Anterior cingulate cortex (tissue), 58 donors: Measurements from ENCODE around the gene AKIRIN2.
"Not testable (repeated sequence)": the region's sequence is repeated elsewhere in the genome, so short reads cannot be mapped to it uniquely, and the experiment has no call there.

Experiments used
- DNase-seq, 58 donors: peaks; one replicate each; lab custom pipeline; 2025; lab: John Stamatoyannopoulos, UW

Gene AKIRIN2

GRCh38 chr6:87692086-87692485, 9.9 kb downstream of the AKIRIN2 start:
- DNase-seq, result no peak

- no peak for DNase-seq
Measured at GRCh38 chr6:87690441-87690840, 11.6 kb downstream of the AKIRIN2 start.

- not testable (repeated sequence) for DNase-seq
Measured at GRCh38 chr6:87687893-87688292, 14.1 kb downstream of the AKIRIN2 start.

GRCh38 chr6:87687296-87687695, 14.7 kb downstream of the AKIRIN2 start:
- DNase-seq, result no peak

- DNase-seq, result not testable (repeated sequence)
Measured at GRCh38 chr6:87686636-87687205, 15.3 kb downstream of the AKIRIN2 start.

GRCh38 chr6:87684895-87685654, 17.0 kb downstream of the AKIRIN2 start:
- DNase-seq, result no peak

- DNase-seq, result no peak
Measured at GRCh38 chr6:87683890-87684289, 18.1 kb downstream of the AKIRIN2 start.

GRCh38 chr6:87682310-87682709, 19.7 kb downstream of the AKIRIN2 start:
- DNase-seq, result no peak

- DNase-seq, result no peak
Measured at GRCh38 chr6:87675004-87675681, 26.9 kb downstream of the AKIRIN2 start.

- DNase-seq, result no peak
Measured at GRCh38 chr6:87674290-87674689, 27.7 kb downstream of the AKIRIN2 start.

- no peak for DNase-seq
Measured at GRCh38 chr6:87673237-87673636, 28.8 kb downstream of the AKIRIN2 start.

GRCh38 chr6:87672641-87673040, 29.4 kb downstream of the AKIRIN2 start:
- no peak for DNase-seq

- DNase-seq, result no peak
Measured at GRCh38 chr6:87671555-87672029, 30.4 kb downstream of the AKIRIN2 start.

GRCh38 chr6:87670707-87671106, 31.3 kb downstream of the AKIRIN2 start:
- no peak for DNase-seq

GRCh38 chr6:87669051-87669450, 33.0 kb downstream of the AKIRIN2 start:
- no peak for DNase-seq

- DNase-seq, result no peak
Measured at GRCh38 chr6:87668013-87668412, 34.0 kb downstream of the AKIRIN2 start.

GRCh38 chr6:87667032-87667431, 35.0 kb downstream of the AKIRIN2 start:
- no peak for DNase-seq

- no peak for DNase-seq
Measured at GRCh38 chr6:87664921-87665485, 37.0 kb downstream of the AKIRIN2 start.

- DNase-seq, result no peak
Measured at GRCh38 chr6:87663434-87663833, 38.6 kb downstream of the AKIRIN2 start.

GRCh38 chr6:87661503-87661902, 40.5 kb downstream of the AKIRIN2 start:
- DNase-seq, result no peak

- DNase-seq, result no peak
Measured at GRCh38 chr6:87661016-87661415, 41.0 kb downstream of the AKIRIN2 start.
